ENCODE data around the gene SRBD1. TPM values are rescaled to one million over a fixed set of nuclear protein-coding genes. Genes with fewer than 3 reads are reported as not detected.

Gene SRBD1
- total RNA-seq, 1 experiment from 2014 or later = 17.3 TPM

DNA sequence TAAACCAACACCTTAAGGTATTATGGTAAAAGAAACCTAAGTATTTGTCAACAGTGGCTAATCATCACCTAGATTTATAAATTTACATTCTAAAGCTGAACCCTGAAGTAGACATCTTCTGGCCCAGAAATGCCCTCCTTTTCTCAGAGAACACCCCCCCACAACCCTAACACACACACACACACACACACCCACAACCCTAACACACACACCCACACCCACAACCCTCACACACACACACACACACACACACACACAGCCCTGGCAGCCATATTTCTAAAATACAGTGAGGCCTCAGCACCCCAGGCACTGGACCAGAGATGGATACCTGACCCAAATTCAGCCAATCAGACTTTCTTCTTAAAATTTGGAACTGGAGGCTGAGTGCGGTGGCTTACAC, 14.3 kb downstream of the SRBD1 start:
- TF ChIP-seq, protein P1, sequence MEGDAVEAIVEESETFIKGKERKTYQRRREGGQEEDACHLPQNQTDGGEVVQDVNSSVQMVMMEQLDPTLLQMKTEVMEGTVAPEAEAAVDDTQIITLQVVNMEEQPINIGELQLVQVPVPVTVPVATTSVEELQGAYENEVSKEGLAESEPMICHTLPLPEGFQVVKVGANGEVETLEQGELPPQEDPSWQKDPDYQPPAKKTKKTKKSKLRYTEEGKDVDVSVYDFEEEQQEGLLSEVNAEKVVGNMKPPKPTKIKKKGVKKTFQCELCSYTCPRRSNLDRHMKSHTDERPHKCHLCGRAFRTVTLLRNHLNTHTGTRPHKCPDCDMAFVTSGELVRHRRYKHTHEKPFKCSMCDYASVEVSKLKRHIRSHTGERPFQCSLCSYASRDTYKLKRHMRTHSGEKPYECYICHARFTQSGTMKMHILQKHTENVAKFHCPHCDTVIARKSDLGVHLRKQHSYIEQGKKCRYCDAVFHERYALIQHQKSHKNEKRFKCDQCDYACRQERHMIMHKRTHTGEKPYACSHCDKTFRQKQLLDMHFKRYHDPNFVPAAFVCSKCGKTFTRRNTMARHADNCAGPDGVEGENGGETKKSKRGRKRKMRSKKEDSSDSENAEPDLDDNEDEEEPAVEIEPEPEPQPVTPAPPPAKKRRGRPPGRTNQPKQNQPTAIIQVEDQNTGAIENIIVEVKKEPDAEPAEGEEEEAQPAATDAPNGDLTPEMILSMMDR (IDR thresholded peaks at IDR 0.05; ENCODE audit: unreplicated experiment) = no peak
- H3K4me1 Mint-ChIP-seq (ENCODE audit: insufficient read depth, unreplicated experiment) = peaks cover 10% of the 10 kb centered on the region
- BruUV-seq (replicated peaks) = no TSS peak
- no peaks in the 10 kb centered on the region for H3K27me3 Mint-ChIP-seq (ENCODE audit: insufficient read depth, unreplicated experiment)
- CTCF ChIA-PET = interaction anchor here (0.6 to 2.0 kb wide), 5 partner anchors 11 to 1051 kb away, joined by 3 to 8 read pairs (median 4); partner anchors contain the start of gene SRBD1
- peaks cover 32% of the 10 kb centered on the region for H3K36me3 Mint-ChIP-seq (ENCODE audit: insufficient read depth, unreplicated experiment)
- H3K4me3 Mint-ChIP-seq (ENCODE audit: unreplicated experiment) = no peak overlapping the region
- intact Hi-C loops (cut with micrococcal nuclease) = no loop called here
- POLR2A ChIA-PET = interaction anchor here (1.1 to 1.6 kb wide), 2 partner anchors 14 to 53 kb away, joined by 3 to 11 read pairs; partner anchors contain the start of gene SRBD1
- H3K27ac Mint-ChIP-seq (ENCODE audit: low read depth, unreplicated experiment) = peak overlapping the region; percentile 80
- no peak for DNase-seq (ENCODE audit: unreplicated experiment)
- H3K9me3 Mint-ChIP-seq (ENCODE audit: unreplicated experiment) = no peaks in the 10 kb centered on the region

DNA sequence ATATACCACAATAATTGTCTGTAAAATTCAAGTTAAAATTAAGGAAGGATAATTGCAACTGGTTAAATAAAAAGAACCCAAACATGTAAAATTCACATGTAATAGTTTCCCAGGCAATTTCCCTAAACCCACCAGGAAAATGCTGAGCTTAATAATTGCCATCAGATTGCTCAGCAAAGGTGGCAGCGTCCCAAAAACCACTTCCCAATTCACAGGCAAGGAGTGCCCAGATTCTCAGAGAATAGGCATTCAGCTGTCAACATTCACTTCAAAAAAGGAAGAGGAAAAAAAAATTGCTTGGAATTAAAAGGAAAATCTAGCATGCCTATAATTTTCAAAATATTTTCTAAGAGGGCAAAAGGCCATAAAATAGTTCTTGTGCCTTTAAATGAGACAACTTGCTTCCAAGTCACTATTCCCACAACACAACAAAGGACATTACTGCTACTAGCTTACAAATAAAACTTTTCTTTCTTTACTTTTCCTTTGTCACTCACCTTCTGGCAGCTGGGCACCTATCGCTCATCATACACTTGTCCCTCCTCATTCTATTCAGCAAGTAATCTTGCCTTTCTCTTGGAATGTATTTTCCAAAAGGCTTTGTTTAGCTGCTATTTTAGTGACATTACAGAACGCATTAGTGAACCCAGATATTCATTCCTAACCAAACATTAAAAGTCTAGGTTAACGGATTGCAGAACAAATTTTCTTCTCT, 15.2 kb downstream of the SRBD1 start:
- Mint-ChIP-seq H3K4me3 (ENCODE audit: unreplicated experiment) (peak overlapping the region; percentile 1), H3K27ac (ENCODE audit: low read depth, unreplicated experiment) (peak overlapping the region; percentile 80), H3K9me3 (ENCODE audit: unreplicated experiment) (no peaks in the 10 kb centered on the region), H3K27me3 (ENCODE audit: insufficient read depth, unreplicated experiment) (no peaks in the 10 kb centered on the region), H3K36me3 (ENCODE audit: insufficient read depth, unreplicated experiment) (peaks cover 26% of the 10 kb centered on the region), H3K4me1 (ENCODE audit: insufficient read depth, unreplicated experiment) (peaks cover 10% of the 10 kb centered on the region)
- intact Hi-C loops (cut with micrococcal nuclease) = no loop called here
- CTCF ChIA-PET = interaction anchor here (0.8 to 1.3 kb wide), 6 partner anchors 10 to 47 kb away, joined by 3 to 5 read pairs (median 4); partner anchors contain the start of gene SRBD1
- no TSS peak for BruUV-seq (replicated peaks)
- TF ChIP-seq, protein P1 (IDR thresholded peaks at IDR 0.05; ENCODE audit: unreplicated experiment) = no peak
- POLR2A ChIA-PET = interaction anchor here (0.7 to 1.6 kb wide), 7 partner anchors 10 to 307 kb away, joined by 3 to 11 read pairs (median 3); partner anchors contain the start of gene SRBD1
- peak; percentile 42 for DNase-seq (ENCODE audit: unreplicated experiment)

DNA sequence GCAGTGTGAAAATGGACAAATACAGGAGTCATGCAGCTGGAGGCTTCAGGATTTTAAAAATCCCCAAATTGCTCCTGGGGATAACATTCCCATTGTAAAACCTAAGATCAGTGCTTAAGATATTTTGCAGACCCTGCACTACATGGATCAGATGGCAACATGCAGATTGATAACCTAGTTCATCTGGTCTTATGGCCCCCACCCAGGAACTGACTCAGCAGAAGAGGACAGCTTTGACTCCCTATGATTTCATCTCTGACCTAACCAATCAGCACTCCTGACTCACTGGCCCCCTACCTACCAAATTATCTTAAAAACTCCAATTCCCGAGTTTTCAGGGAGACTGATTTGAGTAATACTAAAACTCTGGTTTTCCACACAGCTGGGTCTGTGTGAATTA, 20.0 kb downstream of the SRBD1 start:
- no TSS peak for BruUV-seq (replicated peaks)
- no peak for DNase-seq (ENCODE audit: unreplicated experiment)
- Mint-ChIP-seq H3K4me3 (ENCODE audit: unreplicated experiment) (no peak overlapping the region), H3K36me3 (ENCODE audit: insufficient read depth, unreplicated experiment) (no peaks in the 10 kb centered on the region), H3K27me3 (ENCODE audit: insufficient read depth, unreplicated experiment) (no peaks in the 10 kb centered on the region), H3K4me1 (ENCODE audit: insufficient read depth, unreplicated experiment) (peaks cover 14% of the 10 kb centered on the region), H3K9me3 (ENCODE audit: unreplicated experiment) (no peaks in the 10 kb centered on the region), H3K27ac (ENCODE audit: low read depth, unreplicated experiment) (no peak overlapping the region)
- ChIA-PET CTCF (no interaction called here), POLR2A (interaction anchor here (0.6 kb wide), 1 partner anchor 24 kb away, joined by 3 read pairs; no protein-coding TSS in a partner anchor)
- TF ChIP-seq, protein P1 (IDR thresholded peaks at IDR 0.05; ENCODE audit: unreplicated experiment) = no peak
- intact Hi-C loops (cut with micrococcal nuclease) = no loop called here

GRCh38 chr2:45588158-45588829, 22.8 kb downstream of the SRBD1 start:
- no peaks in the 10 kb centered on the region for H3K9me3 Mint-ChIP-seq (ENCODE audit: unreplicated experiment)
- no peaks in the 10 kb centered on the region for H3K27me3 Mint-ChIP-seq (ENCODE audit: insufficient read depth, unreplicated experiment)
- intact Hi-C loops (cut with micrococcal nuclease) = no loop called here
- ChIA-PET CTCF (interaction anchor here (0.6 to 1.4 kb wide), 3 partner anchors 67 to 607 kb away, joined by 3 to 4 read pairs (median 3); no protein-coding TSS in a partner anchor), POLR2A (interaction anchor here (0.9 to 1.3 kb wide), 2 partner anchors 19 to 23 kb away, joined by 3 to 6 read pairs; partner anchors contain the start of gene SRBD1)
- TF ChIP-seq, protein P1 (IDR thresholded peaks at IDR 0.05; ENCODE audit: unreplicated experiment) = no peak
- no TSS peak for BruUV-seq (replicated peaks)
- peaks cover 7% of the 10 kb centered on the region for H3K4me1 Mint-ChIP-seq (ENCODE audit: insufficient read depth, unreplicated experiment)
- no peaks in the 10 kb centered on the region for H3K36me3 Mint-ChIP-seq (ENCODE audit: insufficient read depth, unreplicated experiment)
- no peak overlapping the region for H3K4me3 Mint-ChIP-seq (ENCODE audit: unreplicated experiment)
- no peak for DNase-seq (ENCODE audit: unreplicated experiment)
- H3K27ac Mint-ChIP-seq (ENCODE audit: low read depth, unreplicated experiment) = peak overlapping the region; percentile 0

All from MCF 10A (cell line).